Lower leg skin (tissue), 3 donors: ENCODE data around the gene CALN1.

Experiments used
- POLR2A ChIP-seq, 2 donors: fragments of 450-650 bp; IDR thresholded peaks; one replicate each; pipeline ENCODE4 v1.6.1; 2016 to 2017; ENCODE audit warnings: antibody characterized with exemption in 2 of 2, mild to moderate bottlenecking in 1 of 2, moderate library complexity in 1 of 2
- TF ChIP-seq, protein P1 (sequence below), 3 donors: fragments of 450-650 bp; IDR thresholded peaks; one replicate each; pipeline ENCODE4 v1.5.1; 2016; ENCODE audit warnings: antibody characterized with exemption in 3 of 3, mild to moderate bottlenecking in 3 of 3, moderate library complexity in 2 of 3

DNA sequence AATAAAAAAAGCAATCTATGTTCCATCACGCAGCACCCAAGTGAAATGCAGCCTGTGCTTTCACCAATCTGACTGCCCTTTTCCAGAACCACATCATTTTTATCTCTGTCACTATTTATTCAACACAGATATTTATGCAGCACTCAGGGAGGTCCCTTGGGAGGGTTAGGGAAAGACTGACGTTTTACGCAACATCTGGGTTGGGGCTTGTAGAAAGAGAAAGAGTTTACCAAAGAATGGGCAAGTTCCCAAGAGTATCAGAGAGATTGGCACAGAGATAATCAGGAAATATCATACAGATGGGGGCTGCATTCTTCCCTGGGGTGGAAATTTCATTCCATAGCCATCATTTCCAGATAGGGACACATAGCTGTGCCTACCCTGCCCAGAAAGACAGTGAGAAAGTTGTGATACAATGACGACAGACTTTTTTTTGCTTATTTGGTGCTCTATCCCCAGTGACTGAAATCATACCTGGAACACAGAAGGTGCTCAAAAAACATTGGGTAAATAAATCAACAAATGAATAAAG lies 474.2 kb downstream of the CALN1 start:
- TF ChIP-seq, protein P1, sequence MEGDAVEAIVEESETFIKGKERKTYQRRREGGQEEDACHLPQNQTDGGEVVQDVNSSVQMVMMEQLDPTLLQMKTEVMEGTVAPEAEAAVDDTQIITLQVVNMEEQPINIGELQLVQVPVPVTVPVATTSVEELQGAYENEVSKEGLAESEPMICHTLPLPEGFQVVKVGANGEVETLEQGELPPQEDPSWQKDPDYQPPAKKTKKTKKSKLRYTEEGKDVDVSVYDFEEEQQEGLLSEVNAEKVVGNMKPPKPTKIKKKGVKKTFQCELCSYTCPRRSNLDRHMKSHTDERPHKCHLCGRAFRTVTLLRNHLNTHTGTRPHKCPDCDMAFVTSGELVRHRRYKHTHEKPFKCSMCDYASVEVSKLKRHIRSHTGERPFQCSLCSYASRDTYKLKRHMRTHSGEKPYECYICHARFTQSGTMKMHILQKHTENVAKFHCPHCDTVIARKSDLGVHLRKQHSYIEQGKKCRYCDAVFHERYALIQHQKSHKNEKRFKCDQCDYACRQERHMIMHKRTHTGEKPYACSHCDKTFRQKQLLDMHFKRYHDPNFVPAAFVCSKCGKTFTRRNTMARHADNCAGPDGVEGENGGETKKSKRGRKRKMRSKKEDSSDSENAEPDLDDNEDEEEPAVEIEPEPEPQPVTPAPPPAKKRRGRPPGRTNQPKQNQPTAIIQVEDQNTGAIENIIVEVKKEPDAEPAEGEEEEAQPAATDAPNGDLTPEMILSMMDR (IDR thresholded peaks at IDR 0.05) = no peak
- no peak for TF ChIP-seq POLR2A (IDR thresholded peaks at IDR 0.05)
